Measurements from ENCODE around the gene BST1. TPM values are rescaled to one million over a fixed set of nuclear protein-coding genes. Genes with fewer than 3 reads are reported as not detected.

BST1 gene
- total RNA-seq (2014; rRNA removed; shearing (Covaris generic)): 0.08 TPM in 1 of 2 replicates, not detected in the other
- polyA plus RNA-seq (2015; cell fraction: cytosol; rRNA removed): 0.19 TPM in 1 of 2 replicates, not detected in the other
- polyA plus RNA-seq (2015; cell fraction: nucleus; rRNA removed): not detected in 2 replicates

- no peak for DNase-seq (ENCODE audit: low read depth, low spot score)
- in situ Hi-C loops (cut with HindIII; ENCODE audit: low pct_unique_long_range_greater_than_20kb, low sequenced_read_pairs): no loop called here
These were observed at the start of gene BST1 for GRCh38 chr4:15702941-15703403. TSS of gene BST1 (plus strand) at chr4:15703065. CDS start at chr4:15703145, 80 bp downstream.

GRCh38 chr4:15653420-15653819 lies 49.4 kb upstream of the BST1 start:
- in situ Hi-C loops (cut with HindIII; ENCODE audit: low pct_unique_long_range_greater_than_20kb, low sequenced_read_pairs): no loop called here
- no peak for DNase-seq (ENCODE audit: low read depth, low spot score)

- in situ Hi-C loops (cut with HindIII; ENCODE audit: low pct_unique_long_range_greater_than_20kb, low sequenced_read_pairs): no loop called here
- peak; percentile 67 for DNase-seq (ENCODE audit: low read depth, low spot score)
These were observed 48.8 kb upstream of the BST1 start for GRCh38 chr4:15653864-15654592.

GRCh38 chr4:15654593-15655222 lies 48.2 kb upstream of the BST1 start:
- DNase-seq (ENCODE audit: low read depth, low spot score): peak; percentile 40
- in situ Hi-C loops (cut with HindIII; ENCODE audit: low pct_unique_long_range_greater_than_20kb, low sequenced_read_pairs): no loop called here

- DNase-seq (ENCODE audit: low read depth, low spot score): peak; percentile 75
- in situ Hi-C loops (cut with HindIII; ENCODE audit: low pct_unique_long_range_greater_than_20kb, low sequenced_read_pairs): no loop called here
These were observed 47.4 kb upstream of the BST1 start, which contains the start of gene FBXL5 for GRCh38 chr4:15655223-15656037. TSS of gene FBXL5 (minus strand) at chr4:15655357. CDS start at chr4:15655287, 70 bp downstream.

GRCh38 chr4:15656038-15656470 lies 46.8 kb upstream of the BST1 start:
- DNase-seq (ENCODE audit: low read depth, low spot score): no peak
- in situ Hi-C loops (cut with HindIII; ENCODE audit: low pct_unique_long_range_greater_than_20kb, low sequenced_read_pairs): no loop called here

GRCh38 chr4:15657366-15657765 lies 45.5 kb upstream of the BST1 start:
- in situ Hi-C loops (cut with HindIII; ENCODE audit: low pct_unique_long_range_greater_than_20kb, low sequenced_read_pairs): no loop called here
- no peak for DNase-seq (ENCODE audit: low read depth, low spot score)

- DNase-seq (ENCODE audit: low read depth, low spot score): peak; percentile 29
- in situ Hi-C loops (cut with HindIII; ENCODE audit: low pct_unique_long_range_greater_than_20kb, low sequenced_read_pairs): no loop called here
These were observed 44.6 kb upstream of the BST1 start for GRCh38 chr4:15658136-15658770.

- in situ Hi-C loops (cut with HindIII; ENCODE audit: low pct_unique_long_range_greater_than_20kb, low sequenced_read_pairs): no loop called here
- DNase-seq (ENCODE audit: low read depth, low spot score): no peak
These were observed 44.1 kb upstream of the BST1 start for GRCh38 chr4:15658781-15659180.

- DNase-seq (ENCODE audit: low read depth, low spot score): no peak
- in situ Hi-C loops (cut with HindIII; ENCODE audit: low pct_unique_long_range_greater_than_20kb, low sequenced_read_pairs): no loop called here
These were observed 42.9 kb upstream of the BST1 start for GRCh38 chr4:15659768-15660570.

- in situ Hi-C loops (cut with HindIII; ENCODE audit: low pct_unique_long_range_greater_than_20kb, low sequenced_read_pairs): no loop called here
- no peak for DNase-seq (ENCODE audit: low read depth, low spot score)
These were observed 37.0 kb upstream of the BST1 start for GRCh38 chr4:15665753-15666365.

- no peak for DNase-seq (ENCODE audit: low read depth, low spot score)
- in situ Hi-C loops (cut with HindIII; ENCODE audit: low pct_unique_long_range_greater_than_20kb, low sequenced_read_pairs): no loop called here
These were observed 35.9 kb upstream of the BST1 start for GRCh38 chr4:15667006-15667405.

GRCh38 chr4:15668566-15669435 lies 34.1 kb upstream of the BST1 start:
- no peak for DNase-seq (ENCODE audit: low read depth, low spot score)
- in situ Hi-C loops (cut with HindIII; ENCODE audit: low pct_unique_long_range_greater_than_20kb, low sequenced_read_pairs): no loop called here

- in situ Hi-C loops (cut with HindIII; ENCODE audit: low pct_unique_long_range_greater_than_20kb, low sequenced_read_pairs): no loop called here
- no peak for DNase-seq (ENCODE audit: low read depth, low spot score)
These were observed 32.3 kb upstream of the BST1 start for GRCh38 chr4:15670576-15670975.

GRCh38 chr4:15672101-15672500 lies 30.8 kb upstream of the BST1 start:
- in situ Hi-C loops (cut with HindIII; ENCODE audit: low pct_unique_long_range_greater_than_20kb, low sequenced_read_pairs): no loop called here
- DNase-seq (ENCODE audit: low read depth, low spot score): no peak

GRCh38 chr4:15673337-15673736 lies 29.5 kb upstream of the BST1 start:
- DNase-seq (ENCODE audit: low read depth, low spot score): no peak
- in situ Hi-C loops (cut with HindIII; ENCODE audit: low pct_unique_long_range_greater_than_20kb, low sequenced_read_pairs): no loop called here
